HEK293T (cell line): ENCODE results near the gene NLGN4Y.

Experiments
- BHLHE40 ChIP-seq: fragments of 450-650 bp; IDR thresholded peaks from 2 replicates; pipeline ENCODE4 v1.6.1; 2016; ENCODE audit warnings: mild to moderate bottlenecking, moderate library complexity, borderline replicate concordance
- CTBP1 ChIP-seq: fragments of 450-650 bp; IDR thresholded peaks from 2 replicates; pipeline ENCODE4 v1.6.1; 2016; ENCODE audit warnings: borderline replicate concordance
- ELF4 ChIP-seq: fragments of 450-650 bp; IDR thresholded peaks from 2 replicates; pipeline ENCODE4 v1.6.1; 2017; ENCODE audit warnings: antibody characterized with exemption
- FOXA1 ChIP-seq: fragments of 450-650 bp; IDR thresholded peaks from 2 replicates; pipeline ENCODE4 v1.6.1; 2016; ENCODE audit warnings: mild to moderate bottlenecking
- FOXM1 ChIP-seq: fragments of 450-650 bp; IDR thresholded peaks from 2 replicates; pipeline ENCODE4 v1.6.1; 2017; ENCODE audit warnings: mild to moderate bottlenecking, borderline replicate concordance
- LEF1 ChIP-seq: fragments of 450-650 bp; IDR thresholded peaks from 2 replicates; pipeline ENCODE4 v1.6.1; 2017; ENCODE audit warnings: mild to moderate bottlenecking, borderline replicate concordance
- NFRKB ChIP-seq: fragments of 450-650 bp; IDR thresholded peaks from 2 replicates; pipeline ENCODE4 v1.6.1; 2016; ENCODE audit warnings: mild to moderate bottlenecking, moderate library complexity
- SP1 ChIP-seq: fragments of 450-650 bp; IDR thresholded peaks from 2 replicates; pipeline ENCODE4 v1.6.1; 2017
- SUZ12 ChIP-seq: fragments of 450-650 bp; IDR thresholded peaks from 2 replicates; pipeline ENCODE4 v1.6.1; 2016; ENCODE audit warnings: mild to moderate bottlenecking
- TARDBP ChIP-seq: fragments of 450-650 bp; IDR thresholded peaks from 2 replicates; pipeline ENCODE4 v1.6.1; 2016
- ZNF384 ChIP-seq: fragments of 450-650 bp; IDR thresholded peaks from 2 replicates; pipeline ENCODE4 v1.6.1; 2016

- TF ChIP-seq FOXM1 (no peak), NFRKB (no peak), TARDBP (no peak), ELF4 (no peak), LEF1 (no peak), BHLHE40 (no peak), SUZ12 (no peak), ZNF384 (no peak), SP1 (no peak), CTBP1 (no peak), FOXA1 (no peak)
These were observed 12.4 kb downstream of the NLGN4Y start for GRCh38 chrY:14536703-14537102.
